ENCODE measurements around the gene BRPF3. TPM values are rescaled to one million over a fixed set of nuclear protein-coding genes. Genes with fewer than 3 reads are reported as not detected.

BRPF3 gene
- total and polyA plus RNA-seq, 8 donors: 7.0 to 343 (median 21.1) TPM

- intact Hi-C loops (cut with DNase I; ENCODE audit: low total_unique reads): no loop called here
- TF ChIP-seq POLR2A (IDR thresholded peaks at IDR 0.05) (no peak), POLR2AphosphoS5 (IDR thresholded peaks at IDR 0.05) (no peak), EP300 (IDR thresholded peaks at IDR 0.05) (no peak)
- H3K9me3 ChIP-seq: no peaks in the 10 kb centered on the region
- H3K27ac ChIP-seq: no peak overlapping the region
- DNase-seq: no peak
- H3K4me1 ChIP-seq: peaks cover 0 to 12% (median 5%) of the 10 kb centered on the region in 4 donors
- WGBS, 5 donors: 57 to 77% (median 72%) methylated on average over 4 of the region's 4 CpGs
- H3K4me3 ChIP-seq: no peak overlapping the region
- no peaks in the 10 kb centered on the region for H3K36me3 ChIP-seq
- H3K27me3 ChIP-seq: no peaks in the 10 kb centered on the region
Observed at GRCh38 chr6:36242626-36243025, 46.1 kb downstream of the BRPF3 start.

DNA sequence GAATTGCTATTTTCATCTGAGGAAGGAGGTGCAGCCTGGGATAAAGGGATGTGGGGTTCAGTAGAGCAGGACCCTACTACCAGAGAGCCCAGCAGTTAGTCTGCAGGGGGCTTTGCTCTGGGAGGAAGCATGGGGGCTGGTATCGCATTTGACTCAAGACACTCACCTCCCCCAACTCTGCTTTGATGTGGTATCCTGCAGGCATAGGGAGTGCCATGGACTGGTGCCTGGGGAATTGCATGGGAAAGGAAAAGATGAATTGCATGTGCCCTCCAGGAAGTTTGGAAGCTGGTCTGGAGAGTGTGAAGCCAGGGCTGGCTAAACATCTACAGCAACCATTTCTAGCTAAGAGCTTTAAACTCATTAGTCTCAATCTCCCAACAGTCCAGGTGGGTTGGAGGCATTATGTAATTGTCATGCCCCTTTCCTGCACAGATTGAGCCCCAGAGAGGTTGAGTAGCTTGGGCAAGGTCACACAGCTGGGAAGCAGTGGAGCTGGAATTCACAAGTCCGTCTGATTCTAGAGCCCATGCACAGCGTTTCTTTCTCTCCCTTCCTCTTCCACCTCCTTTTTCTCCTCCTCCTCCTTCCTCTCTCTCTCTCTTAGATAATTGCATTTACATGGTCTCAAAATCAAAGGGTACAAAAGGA lies 47.1 kb downstream of the BRPF3 start:
- WGBS, 5 donors: 77 to 93% (median 83%) methylated on average over 3 of the region's 3 CpGs
- Histone ChIP-seq H3K27me3 (no peaks in the 10 kb centered on the region), H3K4me3 (no peak overlapping the region), H3K36me3 (no peaks in the 10 kb centered on the region), H3K27ac (no peak overlapping the region), H3K9me3 (no peaks in the 10 kb centered on the region), H3K4me1 (peaks cover 0 to 12% (median 5%) of the 10 kb centered on the region in 4 donors)
- intact Hi-C loops (cut with DNase I; ENCODE audit: low total_unique reads): no loop called here
- TF ChIP-seq POLR2A (IDR thresholded peaks at IDR 0.05) (no peak), POLR2AphosphoS5 (IDR thresholded peaks at IDR 0.05) (no peak), EP300 (IDR thresholded peaks at IDR 0.05) (no peak)
- TF ChIP-seq, protein P1, sequence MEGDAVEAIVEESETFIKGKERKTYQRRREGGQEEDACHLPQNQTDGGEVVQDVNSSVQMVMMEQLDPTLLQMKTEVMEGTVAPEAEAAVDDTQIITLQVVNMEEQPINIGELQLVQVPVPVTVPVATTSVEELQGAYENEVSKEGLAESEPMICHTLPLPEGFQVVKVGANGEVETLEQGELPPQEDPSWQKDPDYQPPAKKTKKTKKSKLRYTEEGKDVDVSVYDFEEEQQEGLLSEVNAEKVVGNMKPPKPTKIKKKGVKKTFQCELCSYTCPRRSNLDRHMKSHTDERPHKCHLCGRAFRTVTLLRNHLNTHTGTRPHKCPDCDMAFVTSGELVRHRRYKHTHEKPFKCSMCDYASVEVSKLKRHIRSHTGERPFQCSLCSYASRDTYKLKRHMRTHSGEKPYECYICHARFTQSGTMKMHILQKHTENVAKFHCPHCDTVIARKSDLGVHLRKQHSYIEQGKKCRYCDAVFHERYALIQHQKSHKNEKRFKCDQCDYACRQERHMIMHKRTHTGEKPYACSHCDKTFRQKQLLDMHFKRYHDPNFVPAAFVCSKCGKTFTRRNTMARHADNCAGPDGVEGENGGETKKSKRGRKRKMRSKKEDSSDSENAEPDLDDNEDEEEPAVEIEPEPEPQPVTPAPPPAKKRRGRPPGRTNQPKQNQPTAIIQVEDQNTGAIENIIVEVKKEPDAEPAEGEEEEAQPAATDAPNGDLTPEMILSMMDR (IDR thresholded peaks at IDR 0.05): no peak
- DNase-seq: no peak

DNA sequence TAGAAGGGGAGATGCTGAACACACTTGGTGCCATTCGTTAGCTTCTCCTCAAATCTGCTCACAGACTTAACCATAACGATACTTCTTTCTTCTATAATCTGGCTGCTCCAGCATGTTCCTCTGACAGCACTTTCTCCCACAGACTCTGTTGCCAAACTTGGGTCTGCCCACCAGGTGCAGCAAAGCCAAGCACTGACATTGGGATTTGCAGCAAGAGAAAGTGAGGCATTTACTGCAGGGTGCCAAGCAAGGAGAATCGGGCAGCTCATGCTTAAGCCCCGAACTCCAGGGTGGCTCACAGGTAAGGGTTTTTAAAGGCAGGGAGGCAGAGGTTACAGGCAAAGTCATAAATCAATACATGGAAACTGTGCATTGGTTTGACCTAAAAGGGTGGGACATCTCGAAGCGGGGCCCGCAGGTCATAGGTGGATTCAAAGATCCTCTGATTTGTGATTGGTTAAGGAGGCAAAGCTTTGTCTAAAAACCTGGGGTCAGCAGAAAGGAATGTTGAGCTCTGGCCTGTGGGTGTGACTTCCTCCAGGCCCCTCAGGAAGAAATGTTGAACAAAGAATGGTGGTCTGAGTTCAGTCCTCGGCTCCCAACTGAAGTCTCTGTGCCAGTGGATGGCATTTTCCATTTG lies 48.2 kb downstream of the BRPF3 start:
- H3K27me3 ChIP-seq: no peaks in the 10 kb centered on the region
- no peak overlapping the region for H3K27ac ChIP-seq
- intact Hi-C loops (cut with DNase I; ENCODE audit: low total_unique reads): no loop called here
- 77 to 92% (median 81%) methylated on average over 8 of the region's 8 CpGs for WGBS, 5 donors
- H3K4me1 ChIP-seq: peaks cover 0 to 12% (median 5%) of the 10 kb centered on the region in 4 donors
- no peak for DNase-seq
- TF ChIP-seq POLR2AphosphoS5 (IDR thresholded peaks at IDR 0.05) (no peak), POLR2A (IDR thresholded peaks at IDR 0.05) (no peak), EP300 (IDR thresholded peaks at IDR 0.05) (no peak)
- TF ChIP-seq, protein P1 (IDR thresholded peaks at IDR 0.05): no peak
- no peak overlapping the region for H3K4me3 ChIP-seq
- no peaks in the 10 kb centered on the region for H3K36me3 ChIP-seq
- no peaks in the 10 kb centered on the region for H3K9me3 ChIP-seq

GRCh38 chr6:36245572-36246061 lies 49.1 kb downstream of the BRPF3 start:
- TF ChIP-seq, protein P1 (IDR thresholded peaks at IDR 0.05): no peak
- TF ChIP-seq EP300 (IDR thresholded peaks at IDR 0.05): no peak
- TF ChIP-seq POLR2AphosphoS5 (IDR thresholded peaks at IDR 0.05): no peak
- no peak for TF ChIP-seq POLR2A (IDR thresholded peaks at IDR 0.05)
- no peak overlapping the region for H3K27ac ChIP-seq
- peaks cover 0 to 12% (median 5%) of the 10 kb centered on the region in 4 donors for H3K4me1 ChIP-seq
- intact Hi-C loops (cut with DNase I; ENCODE audit: low total_unique reads): no loop called here
- H3K27me3 ChIP-seq: no peaks in the 10 kb centered on the region
- H3K9me3 ChIP-seq: no peaks in the 10 kb centered on the region
- peak; percentile 45 to 57 for DNase-seq
- no peaks in the 10 kb centered on the region for H3K36me3 ChIP-seq
- WGBS, 5 donors: 33 to 57% (median 41%) methylated on average over 7 to 8 of the region's 8 CpGs
- no peak overlapping the region for H3K4me3 ChIP-seq
